Natural killer cell (primary cell): ENCODE measurements around the gene ARHGAP35. TPM values are rescaled to one million over a fixed set of nuclear protein-coding genes. Genes with fewer than 3 reads are reported as not detected.

Source experiments
- ATAC-seq, 3 donors: fragments of 150-1000 bp in 2 of 3; fragments of 200-7000 bp in 1 of 3; cut with Tn5 transposase; 1 replicate in 1 of 3; 2 replicates in 2 of 3; pipeline ENCODE4 v1.10.0; 2021; ENCODE audit warnings: mild to moderate bottlenecking in 2 of 3, moderate library complexity in 2 of 3
- DNase-seq, 2 donors: peaks; one replicate each; pipeline versions ENCODE4 v3.0.0 to v3.0.0-alpha.2; 2013 to 2021; ENCODE audit warnings: mixed read lengths in 1 of 2
- H3K27ac ChIP-seq: one replicate; pipeline ENCODE4 v1.5.1; 2013; ENCODE audit warnings: mild to moderate bottlenecking, low read length
- H3K27me3 ChIP-seq: one replicate; pipeline ENCODE4 v1.6.1; 2013; ENCODE audit warnings: low read length; ENCODE audit not compliant: control insufficient read depth, insufficient read depth
- H3K36me3 ChIP-seq: one replicate; pipeline ENCODE4 v1.6.1; 2013; ENCODE audit warnings: low read length; ENCODE audit not compliant: control insufficient read depth, insufficient read depth
- H3K4me1 ChIP-seq: one replicate; pipeline ENCODE4 v1.6.1; 2013; ENCODE audit warnings: low read length; ENCODE audit not compliant: control insufficient read depth, insufficient read depth
- H3K4me3 ChIP-seq: one replicate; pipeline ENCODE4 v1.5.1; 2013; ENCODE audit warnings: low read length
- H3K9me3 ChIP-seq: one replicate; pipeline ENCODE4 v1.6.1; 2013; ENCODE audit warnings: low read length; ENCODE audit not compliant: control insufficient read depth, insufficient read depth
- H3K27ac Mint-ChIP-seq, 2 donors: one replicate each; pipeline ENCODE4 v1.8.0; 2022; ENCODE audit warnings: mild to moderate bottlenecking in 2 of 2, mixed read lengths in 2 of 2, moderate library complexity in 1 of 2
- H3K27me3 Mint-ChIP-seq, 2 donors: one replicate each; pipeline ENCODE4 v1.8.0; 2022; ENCODE audit warnings: low read depth in 2 of 2, mixed read lengths in 2 of 2
- H3K36me3 Mint-ChIP-seq: one replicate; pipeline ENCODE4 v1.8.0; 2022; ENCODE audit warnings: mixed read lengths
- H3K4me1 Mint-ChIP-seq, 2 donors: one replicate each; pipeline ENCODE4 v1.8.0; 2022; ENCODE audit warnings: mixed read lengths in 2 of 2
- H3K4me3 Mint-ChIP-seq: one replicate; pipeline ENCODE4 v1.8.0; 2022; ENCODE audit warnings: mild to moderate bottlenecking, moderate library complexity, mixed read lengths
- H3K9me3 Mint-ChIP-seq, 2 donors: one replicate each; pipeline ENCODE4 v1.8.0; 2022; ENCODE audit warnings: mixed read lengths in 2 of 2
- WGBS: methylation state at CpG from one replicate; pipeline ENCODE4 v1.1.7; 2013; ENCODE audit warnings: missing lambda C conversion rate; ENCODE audit not compliant: insufficient coverage; 5-methylcytosine and 5-hydroxymethylcytosine counted together
- intact Hi-C: fragments of 100-400 bp; cut with micrococcal nuclease; formaldehyde crosslinking; loops from one replicate; pipeline ENCODE4 v1.14.2; 2022
- total RNA-seq, 4 donors: library from RNA; stranded (reverse); fragments of 120-200 nt in 1 of 4; gene quantifications; one replicate each; pipeline versions ENCODE4 v1.2.3 to v1.2.4, GENCODE V29; 2013 to 2022
- TF ChIP-seq, protein P1 (sequence below): fragments of 200-600 bp; IDR thresholded peaks from one replicate; pipeline ENCODE4 v1.8.0; 2022; ENCODE audit warnings: antibody characterized with exemption

The ARHGAP35 gene
- total RNA-seq, 3 donors from 2014 or later (not counting 1 experiment from before 2014, with no cell fraction given) = 40.2 to 66.2 (median 48.5) TPM

DNA sequence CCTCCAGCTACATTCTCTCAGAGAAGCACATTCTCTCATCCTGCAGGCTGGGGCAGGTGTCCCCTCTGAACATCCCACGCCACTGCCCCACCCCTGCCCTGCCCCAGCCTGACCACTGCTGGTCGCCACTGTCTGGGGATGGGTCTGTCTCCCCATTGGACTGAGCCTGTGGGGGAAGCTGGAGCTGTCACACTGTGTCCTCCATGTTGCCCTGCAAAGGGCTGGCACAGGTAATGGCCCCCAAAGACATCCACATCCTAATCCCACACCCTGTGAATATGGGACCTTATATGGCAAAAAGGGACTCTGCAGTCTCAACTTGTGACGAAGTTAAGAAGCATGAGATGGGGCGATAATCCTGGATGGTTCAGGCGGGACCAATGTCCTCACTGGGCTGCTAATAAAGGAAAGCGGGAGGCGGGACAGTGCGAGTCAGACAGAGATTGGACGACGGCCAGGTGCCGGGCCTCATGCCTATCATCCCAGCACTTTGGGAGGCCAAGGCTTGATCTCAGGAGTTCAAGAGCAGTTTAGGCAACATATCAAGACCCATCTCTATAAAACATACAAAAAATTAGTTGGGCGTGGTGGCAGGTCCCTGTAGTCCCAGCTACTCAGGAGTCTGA lies 19.2 kb upstream of the ARHGAP35 start:
- H3K4me3 Mint-ChIP-seq = no peak overlapping the region
- ATAC-seq (no peak), DNase-seq (no peak)
- H3K27ac Mint-ChIP-seq = no peak overlapping the region
- intact Hi-C loops = no loop called here
- peaks cover 0 to 12% of the 10 kb centered on the region in 2 donors for H3K4me1 Mint-ChIP-seq
- no peaks in the 10 kb centered on the region for H3K9me3 Mint-ChIP-seq
- no peaks in the 10 kb centered on the region for H3K27me3 Mint-ChIP-seq
- Histone ChIP-seq H3K4me3 (no peak overlapping the region), H3K36me3 (peaks cover 37% of the 10 kb centered on the region), H3K9me3 (no peaks in the 10 kb centered on the region), H3K27ac (no peak overlapping the region), H3K4me1 (peaks cover 14% of the 10 kb centered on the region), H3K27me3 (no peaks in the 10 kb centered on the region)
- WGBS = 98% methylated on average over 11 of the region's 12 CpGs
- peaks cover 7% of the 10 kb centered on the region for H3K36me3 Mint-ChIP-seq
- TF ChIP-seq, protein P1, sequence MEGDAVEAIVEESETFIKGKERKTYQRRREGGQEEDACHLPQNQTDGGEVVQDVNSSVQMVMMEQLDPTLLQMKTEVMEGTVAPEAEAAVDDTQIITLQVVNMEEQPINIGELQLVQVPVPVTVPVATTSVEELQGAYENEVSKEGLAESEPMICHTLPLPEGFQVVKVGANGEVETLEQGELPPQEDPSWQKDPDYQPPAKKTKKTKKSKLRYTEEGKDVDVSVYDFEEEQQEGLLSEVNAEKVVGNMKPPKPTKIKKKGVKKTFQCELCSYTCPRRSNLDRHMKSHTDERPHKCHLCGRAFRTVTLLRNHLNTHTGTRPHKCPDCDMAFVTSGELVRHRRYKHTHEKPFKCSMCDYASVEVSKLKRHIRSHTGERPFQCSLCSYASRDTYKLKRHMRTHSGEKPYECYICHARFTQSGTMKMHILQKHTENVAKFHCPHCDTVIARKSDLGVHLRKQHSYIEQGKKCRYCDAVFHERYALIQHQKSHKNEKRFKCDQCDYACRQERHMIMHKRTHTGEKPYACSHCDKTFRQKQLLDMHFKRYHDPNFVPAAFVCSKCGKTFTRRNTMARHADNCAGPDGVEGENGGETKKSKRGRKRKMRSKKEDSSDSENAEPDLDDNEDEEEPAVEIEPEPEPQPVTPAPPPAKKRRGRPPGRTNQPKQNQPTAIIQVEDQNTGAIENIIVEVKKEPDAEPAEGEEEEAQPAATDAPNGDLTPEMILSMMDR = no peak

DNA sequence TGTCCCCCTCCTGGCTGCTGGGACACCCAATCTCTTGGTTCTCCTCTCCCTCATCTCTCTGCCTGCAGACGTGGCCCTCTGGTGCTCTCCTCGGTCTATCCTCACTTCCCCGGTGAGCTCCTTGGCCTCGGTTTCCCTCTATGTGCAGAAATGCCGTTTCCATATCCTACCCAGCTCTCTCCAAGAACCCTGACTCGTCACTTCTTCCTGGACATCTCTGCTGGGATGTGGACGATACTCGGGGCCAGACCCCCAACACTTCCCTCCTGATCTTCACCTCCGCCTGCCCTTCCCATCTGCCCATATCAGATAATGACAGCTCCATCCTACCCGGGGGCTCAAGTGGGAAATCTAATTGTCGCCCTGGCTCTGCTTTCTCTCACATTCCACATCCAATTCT lies 18.0 kb upstream of the ARHGAP35 start:
- Histone ChIP-seq H3K4me1 (peaks cover 14% of the 10 kb centered on the region), H3K4me3 (no peak overlapping the region), H3K36me3 (peaks cover 39% of the 10 kb centered on the region), H3K9me3 (no peaks in the 10 kb centered on the region), H3K27ac (no peak overlapping the region), H3K27me3 (no peaks in the 10 kb centered on the region)
- Mint-ChIP-seq H3K4me1 (peaks cover 0 to 18% of the 10 kb centered on the region in 2 donors), H3K4me3 (no peak overlapping the region), H3K27ac (no peak overlapping the region), H3K27me3 (no peaks in the 10 kb centered on the region), H3K9me3 (no peaks in the 10 kb centered on the region), H3K36me3 (peaks cover 7% of the 10 kb centered on the region)
- WGBS = 89% methylated on average over 11 of the region's 11 CpGs
- no peak for DNase-seq
- no peak for ATAC-seq
- TF ChIP-seq, protein P1 = no peak
- intact Hi-C loops = no loop called here

DNA sequence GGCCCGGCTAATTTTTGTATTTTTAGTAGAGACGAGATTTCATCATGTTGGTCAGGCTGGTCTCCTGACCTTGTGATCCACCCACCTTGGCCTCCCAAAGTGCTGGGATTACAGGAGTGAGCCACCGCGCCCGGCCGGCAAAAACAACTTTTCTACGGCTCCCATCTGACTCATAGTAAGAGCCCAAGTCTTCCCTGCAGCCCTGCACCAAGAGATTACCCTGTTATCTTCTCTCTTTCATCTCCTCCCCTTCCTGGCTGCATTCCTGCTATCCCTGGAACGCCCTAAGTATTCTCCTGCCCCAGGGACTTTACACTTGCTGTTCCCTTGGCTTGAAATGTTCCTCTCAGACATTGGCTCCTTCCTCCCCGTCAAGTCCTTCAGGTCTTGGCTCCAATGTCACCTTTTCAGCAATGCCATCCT lies 16.7 kb upstream of the ARHGAP35 start:
- H3K4me1 ChIP-seq = peaks cover 15% of the 10 kb centered on the region
- no peak for DNase-seq
- H3K27me3 ChIP-seq = no peaks in the 10 kb centered on the region
- ATAC-seq = no peak
- Mint-ChIP-seq H3K36me3 (peaks cover 7% of the 10 kb centered on the region), H3K4me3 (no peak overlapping the region), H3K9me3 (no peaks in the 10 kb centered on the region), H3K27ac (no peak overlapping the region), H3K4me1 (peaks cover 0 to 19% of the 10 kb centered on the region in 2 donors), H3K27me3 (no peaks in the 10 kb centered on the region)
- TF ChIP-seq, protein P1 = no peak
- H3K9me3 ChIP-seq = no peaks in the 10 kb centered on the region
- 97% methylated on average over 9 of the region's 9 CpGs for WGBS
- H3K4me3 ChIP-seq = no peak overlapping the region
- intact Hi-C loops = no loop called here
- H3K27ac ChIP-seq = no peak overlapping the region
- peaks cover 32% of the 10 kb centered on the region for H3K36me3 ChIP-seq

DNA sequence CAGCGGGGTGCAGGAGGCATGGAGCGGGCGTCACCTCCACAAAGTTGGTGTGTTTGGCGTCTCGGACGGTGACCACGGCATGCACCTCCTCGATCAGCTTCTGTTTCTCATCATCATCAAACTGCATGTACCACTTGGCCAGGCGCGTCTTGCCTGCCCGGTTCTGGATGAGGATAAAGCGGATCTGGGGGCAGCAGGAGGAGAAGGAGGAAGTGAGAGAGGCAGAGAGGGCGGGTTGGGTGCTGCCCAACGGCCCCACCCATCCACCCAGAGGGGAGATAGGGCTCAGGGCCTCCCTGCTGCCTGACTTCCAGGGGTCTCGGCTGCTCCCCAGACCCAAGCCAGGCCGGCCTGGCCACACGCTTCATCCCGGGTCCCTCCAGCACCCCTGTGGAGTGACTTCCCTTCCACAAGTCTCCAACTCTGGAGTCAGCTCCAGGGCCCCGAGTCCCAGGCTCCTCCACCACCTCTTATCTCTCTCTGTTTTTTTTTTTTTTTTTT lies 14.8 kb upstream of the ARHGAP35 start:
- WGBS = 85% methylated on average over 19 of the region's 19 CpGs
- intact Hi-C loops = no loop called here

More for the DNA sequence above, 14.8 kb upstream of the ARHGAP35 start:
- no peak for ATAC-seq
- no peaks in the 10 kb centered on the region for H3K9me3 Mint-ChIP-seq
- Histone ChIP-seq H3K36me3 (peaks cover 23% of the 10 kb centered on the region), H3K4me3 (no peak overlapping the region), H3K27me3 (no peaks in the 10 kb centered on the region), H3K27ac (no peak overlapping the region), H3K4me1 (peaks cover 25% of the 10 kb centered on the region), H3K9me3 (no peaks in the 10 kb centered on the region)
- H3K4me3 Mint-ChIP-seq = no peak overlapping the region
- TF ChIP-seq, protein P1 = no peak
- H3K36me3 Mint-ChIP-seq = peaks cover 7% of the 10 kb centered on the region
- no peak overlapping the region for H3K27ac Mint-ChIP-seq
- H3K27me3 Mint-ChIP-seq = no peaks in the 10 kb centered on the region
- H3K4me1 Mint-ChIP-seq = peaks cover 16 to 37% of the 10 kb centered on the region in 2 donors
- no peak for DNase-seq
